ENCODE measurements around the gene TNFSF18.

DNA sequence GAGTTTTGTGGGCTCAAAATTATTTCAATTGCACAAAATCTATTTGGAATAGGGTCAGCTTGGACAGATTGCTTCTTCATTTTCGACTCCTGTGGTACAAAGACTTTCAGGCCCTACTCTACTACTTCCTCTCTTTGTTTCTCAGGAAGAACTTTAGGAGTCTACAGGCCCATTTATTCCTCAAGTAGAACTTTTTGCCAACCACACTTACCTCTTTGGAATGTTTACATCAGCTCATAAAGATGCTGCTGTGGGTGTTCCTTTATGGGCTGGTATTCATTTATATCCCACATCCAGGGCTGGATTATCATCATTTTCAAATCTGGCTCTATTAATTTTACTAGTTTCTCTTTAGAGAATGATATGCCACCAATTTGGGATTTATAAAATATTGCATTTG is 46.3 kb upstream of the TNFSF18 start:
- TF ChIP-seq, protein P1, sequence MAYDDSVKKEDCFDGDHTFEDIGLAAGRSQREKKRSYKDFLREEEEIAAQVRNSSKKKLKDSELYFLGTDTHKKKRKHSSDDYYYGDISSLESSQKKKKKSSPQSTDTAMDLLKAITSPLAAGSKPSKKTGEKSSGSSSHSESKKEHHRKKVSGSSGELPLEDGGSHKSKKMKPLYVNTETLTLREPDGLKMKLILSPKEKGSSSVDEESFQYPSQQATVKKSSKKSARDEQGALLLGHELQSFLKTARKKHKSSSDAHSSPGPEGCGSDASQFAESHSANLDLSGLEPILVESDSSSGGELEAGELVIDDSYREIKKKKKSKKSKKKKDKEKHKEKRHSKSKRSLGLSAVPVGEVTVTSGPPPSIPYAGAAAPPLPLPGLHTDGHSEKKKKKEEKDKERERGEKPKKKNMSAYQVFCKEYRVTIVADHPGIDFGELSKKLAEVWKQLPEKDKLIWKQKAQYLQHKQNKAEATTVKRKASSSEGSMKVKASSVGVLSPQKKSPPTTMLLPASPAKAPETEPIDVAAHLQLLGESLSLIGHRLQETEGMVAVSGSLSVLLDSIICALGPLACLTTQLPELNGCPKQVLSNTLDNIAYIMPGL (CRISPR knock-in tag; IDR thresholded peaks at IDR 0.05): no peak
- TF ChIP-seq, protein P2, sequence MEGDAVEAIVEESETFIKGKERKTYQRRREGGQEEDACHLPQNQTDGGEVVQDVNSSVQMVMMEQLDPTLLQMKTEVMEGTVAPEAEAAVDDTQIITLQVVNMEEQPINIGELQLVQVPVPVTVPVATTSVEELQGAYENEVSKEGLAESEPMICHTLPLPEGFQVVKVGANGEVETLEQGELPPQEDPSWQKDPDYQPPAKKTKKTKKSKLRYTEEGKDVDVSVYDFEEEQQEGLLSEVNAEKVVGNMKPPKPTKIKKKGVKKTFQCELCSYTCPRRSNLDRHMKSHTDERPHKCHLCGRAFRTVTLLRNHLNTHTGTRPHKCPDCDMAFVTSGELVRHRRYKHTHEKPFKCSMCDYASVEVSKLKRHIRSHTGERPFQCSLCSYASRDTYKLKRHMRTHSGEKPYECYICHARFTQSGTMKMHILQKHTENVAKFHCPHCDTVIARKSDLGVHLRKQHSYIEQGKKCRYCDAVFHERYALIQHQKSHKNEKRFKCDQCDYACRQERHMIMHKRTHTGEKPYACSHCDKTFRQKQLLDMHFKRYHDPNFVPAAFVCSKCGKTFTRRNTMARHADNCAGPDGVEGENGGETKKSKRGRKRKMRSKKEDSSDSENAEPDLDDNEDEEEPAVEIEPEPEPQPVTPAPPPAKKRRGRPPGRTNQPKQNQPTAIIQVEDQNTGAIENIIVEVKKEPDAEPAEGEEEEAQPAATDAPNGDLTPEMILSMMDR (IDR thresholded peaks at IDR 0.05): no peak
- TF ChIP-seq, protein P3, sequence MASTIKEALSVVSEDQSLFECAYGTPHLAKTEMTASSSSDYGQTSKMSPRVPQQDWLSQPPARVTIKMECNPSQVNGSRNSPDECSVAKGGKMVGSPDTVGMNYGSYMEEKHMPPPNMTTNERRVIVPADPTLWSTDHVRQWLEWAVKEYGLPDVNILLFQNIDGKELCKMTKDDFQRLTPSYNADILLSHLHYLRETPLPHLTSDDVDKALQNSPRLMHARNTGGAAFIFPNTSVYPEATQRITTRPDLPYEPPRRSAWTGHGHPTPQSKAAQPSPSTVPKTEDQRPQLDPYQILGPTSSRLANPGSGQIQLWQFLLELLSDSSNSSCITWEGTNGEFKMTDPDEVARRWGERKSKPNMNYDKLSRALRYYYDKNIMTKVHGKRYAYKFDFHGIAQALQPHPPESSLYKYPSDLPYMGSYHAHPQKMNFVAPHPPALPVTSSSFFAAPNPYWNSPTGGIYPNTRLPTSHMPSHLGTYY (CRISPR knock-in tag; IDR thresholded peaks at IDR 0.05): no peak
- TF ChIP-seq FOXK1 (CRISPR knock-in tag; IDR thresholded peaks at IDR 0.05): no peak
- TF ChIP-seq, protein P4, sequence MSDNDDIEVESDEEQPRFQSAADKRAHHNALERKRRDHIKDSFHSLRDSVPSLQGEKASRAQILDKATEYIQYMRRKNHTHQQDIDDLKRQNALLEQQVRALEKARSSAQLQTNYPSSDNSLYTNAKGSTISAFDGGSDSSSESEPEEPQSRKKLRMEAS (CRISPR knock-in tag; IDR thresholded peaks at IDR 0.05): no peak
- no peak for TF ChIP-seq IRF2 (CRISPR knock-in tag; IDR thresholded peaks at IDR 0.05; ENCODE audit: borderline replicate concordance, low read depth)
- TF ChIP-seq ELF4 (CRISPR knock-in tag; IDR thresholded peaks at IDR 0.05; ENCODE audit: low read depth): no peak
- TF ChIP-seq, protein P5, sequence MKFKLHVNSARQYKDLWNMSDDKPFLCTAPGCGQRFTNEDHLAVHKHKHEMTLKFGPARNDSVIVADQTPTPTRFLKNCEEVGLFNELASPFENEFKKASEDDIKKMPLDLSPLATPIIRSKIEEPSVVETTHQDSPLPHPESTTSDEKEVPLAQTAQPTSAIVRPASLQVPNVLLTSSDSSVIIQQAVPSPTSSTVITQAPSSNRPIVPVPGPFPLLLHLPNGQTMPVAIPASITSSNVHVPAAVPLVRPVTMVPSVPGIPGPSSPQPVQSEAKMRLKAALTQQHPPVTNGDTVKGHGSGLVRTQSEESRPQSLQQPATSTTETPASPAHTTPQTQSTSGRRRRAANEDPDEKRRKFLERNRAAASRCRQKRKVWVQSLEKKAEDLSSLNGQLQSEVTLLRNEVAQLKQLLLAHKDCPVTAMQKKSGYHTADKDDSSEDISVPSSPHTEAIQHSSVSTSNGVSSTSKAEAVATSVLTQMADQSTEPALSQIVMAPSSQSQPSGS (CRISPR knock-in tag; IDR thresholded peaks at IDR 0.05; ENCODE audit: borderline replicate concordance, low read depth): no peak
- TF ChIP-seq, protein P6, sequence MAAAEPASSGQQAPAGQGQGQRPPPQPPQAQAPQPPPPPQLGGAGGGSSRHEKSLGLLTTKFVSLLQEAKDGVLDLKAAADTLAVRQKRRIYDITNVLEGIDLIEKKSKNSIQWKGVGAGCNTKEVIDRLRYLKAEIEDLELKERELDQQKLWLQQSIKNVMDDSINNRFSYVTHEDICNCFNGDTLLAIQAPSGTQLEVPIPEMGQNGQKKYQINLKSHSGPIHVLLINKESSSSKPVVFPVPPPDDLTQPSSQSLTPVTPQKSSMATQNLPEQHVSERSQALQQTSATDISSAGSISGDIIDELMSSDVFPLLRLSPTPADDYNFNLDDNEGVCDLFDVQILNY (CRISPR knock-in tag; IDR thresholded peaks at IDR 0.05): no peak
